Neural progenitor cell (in vitro differentiated cells): ENCODE measurements around the gene GPR62.

Source experiments
- CTCF ChIP-seq: fragments of 200-600 bp; sonication (generic); IDR thresholded peaks from 2 replicates; pipeline ENCODE4 v1.5.1; 2017; ENCODE audit warnings: antibody characterized with exemption, mild to moderate bottlenecking
- EZH2 ChIP-seq: fragments of 200-600 bp; sonication (generic); IDR thresholded peaks from 2 replicates; pipeline ENCODE4 v1.6.1; 2017; ENCODE audit warnings: antibody characterized with exemption, mild to moderate bottlenecking, moderate library complexity
- EZH2phosphoT487 ChIP-seq: fragments of 200-600 bp; sonication (generic); IDR thresholded peaks from 2 replicates; pipeline ENCODE4 v1.6.1; 2017; ENCODE audit warnings: antibody characterized with exemption

- TF ChIP-seq CTCF: no peak
- TF ChIP-seq EZH2: no peak
- no peak for TF ChIP-seq EZH2phosphoT487
These were observed 3.7 kb downstream of the GPR62 start for GRCh38 chr3:51958603-51959521.
